GM21529 (cell line): ENCODE data around the gene SAA4.
A peak's percentile ranks its signal among the peaks of the same experiment; 100 is the strongest.
"Not testable (repeated sequence)": the region's sequence is repeated elsewhere in the genome, so short reads cannot be mapped to it uniquely, and the experiment has no call there.

ENCODE experiments used
- ATAC-seq: cut with Tn5 transposase; IDR thresholded peaks from one replicate; pipeline ENCODE4 v1.9.1; 2021; ENCODE audit not compliant: unreplicated experiment

The SAA4 gene

GRCh38 chr11:18247191-18247581 is 10.6 kb upstream of the SAA4 start:
- peak; percentile 18 for ATAC-seq

DNA sequence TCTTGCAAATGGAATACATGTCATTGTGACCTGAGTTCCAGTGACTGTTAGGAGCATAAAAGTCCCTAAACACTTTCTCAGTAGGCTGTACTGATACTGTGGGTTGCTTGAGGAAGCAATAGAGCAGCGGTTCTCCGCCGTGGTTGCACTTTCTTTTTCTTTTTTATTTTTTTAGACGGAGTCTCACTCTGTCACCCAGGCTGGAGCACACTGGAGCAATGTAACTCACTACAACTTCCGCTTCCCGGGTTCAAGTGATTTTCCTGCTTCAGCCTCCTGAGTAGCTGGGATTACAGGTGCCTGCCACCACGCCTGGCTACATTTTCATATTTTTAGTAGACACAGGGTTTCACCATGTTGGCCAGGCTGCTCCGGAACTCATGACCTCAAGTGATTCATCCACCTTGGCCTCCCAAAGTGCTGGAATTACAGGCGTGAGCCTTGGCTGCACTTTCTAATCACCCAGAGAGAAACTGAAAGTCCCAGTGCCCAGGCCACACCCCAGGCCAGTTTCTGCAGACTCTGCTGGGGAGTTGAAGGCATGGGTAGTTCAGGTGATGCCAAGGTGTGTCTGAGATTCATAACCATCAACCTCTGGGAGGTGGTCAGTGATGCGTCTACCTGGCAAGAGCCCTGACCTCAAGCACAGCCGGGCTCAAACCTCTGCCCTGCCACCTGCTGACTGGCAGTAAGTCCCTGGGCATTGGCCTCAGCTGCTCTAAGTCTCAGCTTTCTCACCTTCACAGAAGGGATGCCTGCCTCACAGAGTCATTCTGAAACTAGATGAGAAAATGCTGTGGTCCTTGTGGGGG is 10.0 kb upstream of the SAA4 start:
- ATAC-seq: peak; percentile 84

- ATAC-seq: no peak
Measured at GRCh38 chr11:18245396-18245795, 8.8 kb upstream of the SAA4 start.

GRCh38 chr11:18243783-18244362 is 7.3 kb upstream of the SAA4 start:
- ATAC-seq: no peak

- ATAC-seq: no peak
Measured at GRCh38 chr11:18239655-18240054, 3.1 kb upstream of the SAA4 start.

DNA sequence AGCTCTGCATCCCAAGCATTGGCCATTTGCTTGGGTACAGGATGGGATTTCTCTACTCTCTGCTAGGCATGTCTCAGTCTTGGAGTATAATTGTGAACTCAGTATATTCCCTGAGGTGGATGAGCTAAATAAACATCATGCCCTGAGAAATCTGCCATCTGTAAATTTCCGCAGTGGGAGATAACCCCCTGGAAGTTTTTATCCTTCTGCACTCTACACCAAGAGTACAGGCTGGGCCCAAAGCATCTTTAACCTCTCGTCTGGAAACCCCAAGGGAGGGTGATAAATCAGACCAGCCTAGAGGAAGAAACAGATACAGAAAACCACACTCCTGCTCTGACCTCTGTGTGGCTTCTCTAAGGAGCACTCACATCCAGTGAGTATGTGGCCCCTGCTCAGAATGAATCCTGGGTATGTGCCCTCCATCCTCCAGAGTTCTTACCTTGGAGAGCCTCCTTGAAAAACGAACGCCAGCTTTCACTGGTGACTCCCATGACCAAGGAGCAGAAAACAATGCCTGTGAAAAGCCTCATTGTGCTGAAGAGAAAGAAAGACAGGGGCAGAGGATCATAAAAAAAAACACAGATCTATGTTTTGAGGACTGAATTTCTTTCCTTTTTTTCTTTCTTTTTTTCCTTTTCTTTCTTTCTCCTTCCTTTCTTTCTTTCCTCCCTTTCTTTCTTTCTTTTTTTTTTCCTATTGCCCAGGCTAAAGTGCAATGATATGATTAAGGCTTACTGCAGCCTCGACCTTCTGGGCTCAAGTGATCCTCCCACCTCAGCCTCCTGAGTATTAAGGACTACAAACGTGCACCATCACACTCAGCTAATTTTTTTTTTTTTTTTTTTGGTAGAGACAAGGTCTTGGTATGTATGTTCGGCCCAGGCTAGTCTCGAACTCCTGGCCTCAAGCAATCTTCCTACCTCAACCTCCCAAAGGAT is 938 bp downstream of the SAA4 start:
- no peak for ATAC-seq

- no peak for ATAC-seq
Measured at GRCh38 chr11:18233912-18234311, 2.7 kb downstream of the SAA4 start.

DNA sequence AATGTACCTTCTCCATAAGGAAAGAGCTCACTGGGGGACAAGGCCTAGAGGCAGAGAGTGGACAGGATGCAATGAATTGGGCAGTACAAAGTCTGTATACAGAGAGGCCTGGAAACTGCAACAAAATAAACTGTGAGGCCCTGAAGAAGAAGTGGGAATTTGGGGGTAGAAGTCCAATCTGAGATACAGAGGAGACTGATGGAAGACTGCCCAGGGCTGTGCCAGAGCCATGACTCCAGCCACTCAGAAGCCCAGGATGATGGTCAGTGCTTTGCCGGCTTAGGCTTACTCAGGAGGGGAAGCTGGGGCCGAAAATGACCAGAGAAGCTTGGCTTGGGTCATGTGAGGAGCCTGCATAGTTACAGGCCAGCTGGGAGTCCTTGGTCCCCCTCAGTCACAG is 5.7 kb downstream of the SAA4 start:
- no peak for ATAC-seq

DNA sequence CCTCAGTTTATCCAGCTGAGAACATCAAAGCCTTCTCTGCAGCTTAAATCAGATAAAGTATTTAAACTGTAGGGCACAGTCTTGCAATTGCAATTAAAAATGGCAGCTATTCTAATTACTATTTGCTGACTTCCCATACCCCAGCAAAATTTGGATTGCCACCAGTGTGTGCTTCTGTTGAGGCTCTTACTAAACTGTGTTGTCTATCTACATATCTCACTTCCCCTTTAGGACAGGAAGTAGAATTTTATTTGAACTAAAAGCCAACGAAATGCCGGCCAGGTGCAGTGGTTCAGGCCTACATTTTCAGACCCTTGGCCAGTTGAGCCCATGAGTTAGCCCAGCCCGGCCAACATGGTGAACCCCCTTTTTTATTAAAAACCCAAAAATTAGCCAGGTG is 7.1 kb downstream of the SAA4 start:
- ATAC-seq: peak; percentile 98

DNA sequence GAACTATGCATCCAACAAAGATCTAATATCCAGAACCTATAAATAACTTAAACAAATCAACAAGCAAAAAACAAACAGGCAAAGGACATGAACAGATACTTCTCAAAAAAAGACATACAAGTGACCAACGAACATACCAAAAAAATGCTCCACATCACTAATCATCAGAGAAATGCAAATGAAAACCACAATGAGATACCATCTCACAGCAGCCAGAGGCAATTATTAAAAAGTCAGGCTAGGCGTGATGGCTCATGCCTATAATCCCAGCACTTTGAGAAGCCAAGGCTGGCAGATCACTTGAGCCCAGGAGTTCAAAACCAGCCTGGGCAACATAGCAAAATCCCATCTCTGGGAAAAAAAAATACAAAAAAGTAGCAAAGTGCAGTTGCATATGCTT is 10.7 kb downstream of the SAA4 start:
- no peak for ATAC-seq

- no peak for ATAC-seq
Measured at GRCh38 chr11:18223591-18224387, 12.8 kb downstream of the SAA4 start.

- no peak for ATAC-seq
Measured at GRCh38 chr11:18222814-18223421, 13.7 kb downstream of the SAA4 start.

- ATAC-seq: no peak
Measured at GRCh38 chr11:18221274-18221876, 15.2 kb downstream of the SAA4 start.

DNA sequence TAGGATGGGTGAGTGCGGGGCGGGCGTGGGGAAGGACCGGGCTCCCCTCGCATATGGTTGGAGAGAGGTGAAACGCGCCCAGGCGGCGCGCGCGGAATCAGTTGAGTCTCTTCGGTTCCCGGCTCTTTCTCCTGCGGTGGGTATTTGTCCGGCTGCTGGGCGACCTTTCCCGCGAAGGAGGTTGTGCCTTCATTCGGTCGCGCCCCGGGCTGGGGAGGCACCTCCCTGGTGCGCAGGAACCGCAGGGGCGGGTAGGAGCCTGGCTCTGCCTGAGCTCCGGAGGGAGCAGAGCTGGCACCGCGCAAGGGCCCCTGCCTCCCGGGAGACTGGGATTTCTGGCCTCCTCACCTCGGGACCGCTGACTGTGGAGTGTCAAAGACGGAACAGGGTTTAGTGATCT is 27.5 kb downstream of the SAA4 start:
- ATAC-seq: no peak

GRCh38 chr11:18204771-18205170 is 31.8 kb downstream of the SAA4 start:
- no peak for ATAC-seq

GRCh38 chr11:18204220-18204619 is 32.4 kb downstream of the SAA4 start:
- ATAC-seq: no peak

GRCh38 chr11:18203723-18204122 is 32.9 kb downstream of the SAA4 start:
- no peak for ATAC-seq

GRCh38 chr11:18197738-18198137 is 38.9 kb downstream of the SAA4 start:
- not testable (repeated sequence) for ATAC-seq

DNA sequence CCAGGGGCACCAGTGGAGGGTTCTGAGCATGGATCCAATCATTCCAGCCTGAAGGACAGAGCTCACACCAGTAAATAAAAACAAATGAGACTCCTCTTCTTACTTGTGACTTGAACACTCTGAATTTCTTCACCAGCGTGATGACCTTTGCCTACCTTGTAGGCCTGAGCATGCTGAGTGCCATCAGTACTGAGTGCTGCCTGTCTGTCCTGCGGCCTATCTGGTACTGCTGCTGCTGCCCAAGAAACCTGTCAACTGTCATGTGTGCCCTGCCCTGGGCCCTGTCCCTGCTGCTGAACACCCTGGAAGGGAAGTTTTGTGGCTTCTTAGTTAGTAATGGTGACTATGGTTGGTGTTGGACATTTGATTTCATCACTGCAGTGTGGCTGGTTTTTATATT is 40.1 kb downstream of the SAA4 start:
- ATAC-seq: no peak

GRCh38 chr11:18193010-18193409 is 43.6 kb downstream of the SAA4 start:
- ATAC-seq: peak; percentile 66
